ENCODE data around the gene OBP2A.

DNA sequence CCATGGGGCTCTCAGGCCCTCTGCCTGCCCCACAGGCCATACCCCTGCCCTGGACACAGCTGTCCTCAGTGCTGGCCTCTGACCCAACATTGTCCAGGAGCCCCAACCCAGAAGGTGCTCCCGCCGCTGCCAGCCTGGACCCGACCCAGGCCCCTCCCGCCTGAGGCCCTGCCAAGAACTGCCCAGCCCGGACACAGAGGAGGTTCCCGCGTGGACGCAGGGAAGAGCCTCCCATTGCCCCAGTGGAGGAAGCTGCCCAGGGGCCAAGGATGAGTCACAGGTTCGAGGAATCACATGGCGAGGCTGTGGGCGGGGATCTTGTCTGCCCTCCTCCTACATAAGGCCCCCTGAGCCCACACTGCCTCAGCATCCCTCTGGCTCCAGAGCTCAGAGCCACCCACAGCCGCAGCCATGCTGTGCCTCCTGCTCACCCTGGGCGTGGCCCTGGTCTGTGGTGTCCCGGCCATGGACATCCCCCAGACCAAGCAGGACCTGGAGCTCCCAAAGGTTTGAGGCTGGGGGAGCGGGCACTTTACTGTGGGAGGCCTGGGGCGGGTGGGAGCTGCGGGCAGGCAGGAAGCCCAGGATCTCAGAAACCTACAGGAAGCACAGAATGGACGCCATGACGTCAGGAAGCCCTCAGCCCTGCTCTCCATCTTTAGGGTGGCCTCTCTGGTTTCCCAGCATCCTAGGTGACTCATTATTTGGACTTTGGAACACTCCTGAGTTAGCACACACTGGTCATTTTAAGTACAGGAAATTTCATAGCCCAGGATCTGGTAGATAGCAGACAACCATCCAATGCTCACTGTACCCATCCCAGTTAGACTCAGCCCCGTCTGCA is 15.7 kb downstream of the OBP2A start, which contains the start of gene PAEP:
- TF ChIP-seq, protein P1, sequence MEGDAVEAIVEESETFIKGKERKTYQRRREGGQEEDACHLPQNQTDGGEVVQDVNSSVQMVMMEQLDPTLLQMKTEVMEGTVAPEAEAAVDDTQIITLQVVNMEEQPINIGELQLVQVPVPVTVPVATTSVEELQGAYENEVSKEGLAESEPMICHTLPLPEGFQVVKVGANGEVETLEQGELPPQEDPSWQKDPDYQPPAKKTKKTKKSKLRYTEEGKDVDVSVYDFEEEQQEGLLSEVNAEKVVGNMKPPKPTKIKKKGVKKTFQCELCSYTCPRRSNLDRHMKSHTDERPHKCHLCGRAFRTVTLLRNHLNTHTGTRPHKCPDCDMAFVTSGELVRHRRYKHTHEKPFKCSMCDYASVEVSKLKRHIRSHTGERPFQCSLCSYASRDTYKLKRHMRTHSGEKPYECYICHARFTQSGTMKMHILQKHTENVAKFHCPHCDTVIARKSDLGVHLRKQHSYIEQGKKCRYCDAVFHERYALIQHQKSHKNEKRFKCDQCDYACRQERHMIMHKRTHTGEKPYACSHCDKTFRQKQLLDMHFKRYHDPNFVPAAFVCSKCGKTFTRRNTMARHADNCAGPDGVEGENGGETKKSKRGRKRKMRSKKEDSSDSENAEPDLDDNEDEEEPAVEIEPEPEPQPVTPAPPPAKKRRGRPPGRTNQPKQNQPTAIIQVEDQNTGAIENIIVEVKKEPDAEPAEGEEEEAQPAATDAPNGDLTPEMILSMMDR (IDR thresholded peaks at IDR 0.05; ENCODE audit: low read length) = no peak
- TF ChIP-seq EZH2 (optimal IDR thresholded peaks at IDR 0.05; ENCODE audit: low read depth, low read length) (no peak), EZH2phosphoT487 (IDR thresholded peaks at IDR 0.05; ENCODE audit: low read length) (no peak)
